Pancreas (tissue), 10 donors: ENCODE results near the gene TSPAN17. TPM values are rescaled to one million over a fixed set of nuclear protein-coding genes. Genes with fewer than 3 reads are reported as not detected.
"Not testable (repeated sequence)": the region's sequence is repeated elsewhere in the genome, so short reads cannot be mapped to it uniquely, and the experiment has no call there.

ENCODE experiments used
- ATAC-seq, 4 donors: fragments of 200-7000 bp; cut with Tn5 transposase; one replicate each; pipeline versions ENCODE4 v1.8.0 to v1.9.1; 2020; ENCODE audit warnings: mild to moderate bottlenecking in 4 of 4, moderate library complexity in 4 of 4
- DNase-seq, 6 donors: peaks; one replicate each; pipeline ENCODE4 v3.0.0-alpha.2; 2020
- FAIRE-seq: peaks from 2 replicates; lab custom pipeline; 2012; peaks lifted over from hg19 to GRCh38; lab: Jason Lieb, UNC
- H3K27ac ChIP-seq, 4 donors: fragments of 200-600 bp; sonication (generic); 1 replicate in 3 of 4; 2 replicates in 1 of 4; pipeline versions ENCODE4 v1.5.0 to v1.8.0; 2020
- H3K27me3 ChIP-seq, 4 donors: fragments of 200-600 bp; one replicate each; pipeline ENCODE4 v1.8.0; 2021
- H3K36me3 ChIP-seq, 3 donors: fragments of 200-600 bp; sonication (generic) in 1 of 3; one replicate each; pipeline versions ENCODE4 v1.5.0 to v1.8.0; 2020 to 2021
- H3K4me1 ChIP-seq, 3 donors: fragments of 200-600 bp; one replicate each; pipeline ENCODE4 v1.8.0; 2021
- H3K4me3 ChIP-seq, 4 donors: fragments of 200-600 bp; sonication (generic) in 2 of 4; one replicate each; pipeline versions ENCODE4 v1.5.0 to v1.8.0; 2020 to 2021
- H3K9me3 ChIP-seq, 4 donors: fragments of 200-600 bp; one replicate each; pipeline ENCODE4 v1.8.0; 2021
- WGBS, 2 donors: extraction: QIAGEN DNeasy Blood & Tissue Kit; methylation state at CpG; one replicate each; pipeline ENCODE4 v1.1.7; 2013; 5-methylcytosine and 5-hydroxymethylcytosine counted together
- intact Hi-C, 3 donors: fragments of 100-400 bp; cut with DNase I; formaldehyde crosslinking; loops; one replicate each; pipeline versions ENCODE4 v1.11.1 to v1.14.2; 2022
- polyA plus RNA-seq, 2 donors: library from polyadenylated mRNA; stranded (reverse); fragments of 200-250 nt; gene quantifications; one replicate each; pipeline ENCODE4 v1.2.3, GENCODE V29; 2013
- total RNA-seq, 6 donors: library from RNA; stranded (reverse); fragmentation: NEBNext Ultra II Directional in 4 of 6; extraction: Animal tissue kit (Norgen Biotek cat#: 25700) in 4 of 6; gene quantifications; one replicate each; pipeline versions ENCODE4 v1.2.1 to v1.2.4, GENCODE V29; 2021 to 2023
- TF ChIP-seq, protein P1 (sequence below), 4 donors: fragments of 200-600 bp; sonication (generic) in 3 of 4; IDR thresholded peaks; one replicate each; pipeline versions ENCODE4 v1.5.0 to v1.8.0; 2021; ENCODE audit warnings: antibody characterized with exemption in 4 of 4
- donor health status: healthy with polysubstance abuse.
- donor health status: DM: no; HTN: no; CAD: no; lungs with moderate emphysema.
- donor health status: DM: no; HTN: no; CAD: no.
- donor health status: control.
- donor health status: control.
- donor health status: Bipolar disorder and iron deficiency.
- donor health status: DM: yes; HTN: yes; CAD: no.
- donor health status: DM: no; HTN: no; CAD: no.
- donor health status: DM: no; HTN: no; CAD: no.
- donor health status: DM: yes; HTN: yes; CAD: no.

The TSPAN17 gene
- 10 to 100 TPM; 12.4 to 26.6 (median 15.3) TPM for total RNA-seq
- 10 to 100 TPM; 22.8 to 30.1 TPM for polyA plus RNA-seq

- FAIRE-seq (peak; percentile 84), ATAC-seq (peak; percentile 95 to 98 (median 96)), DNase-seq (peak; percentile 100)
- intact Hi-C loops, result no loop called here
- Histone ChIP-seq H3K27ac (peak within 1 kb of the TSS; percentile 42 to 60 (median 54)), H3K4me3 (peak within 1 kb of the TSS; percentile 55 to 74 (median 56)), H3K4me1 (peaks cover 0 to 6% (median 3%) of the 10 kb centered on the region in 3 donors), H3K36me3 (no peaks in the 10 kb centered on the region), H3K9me3 (no peaks in the 10 kb centered on the region), H3K27me3 (no peaks in the 10 kb centered on the region)
- TF ChIP-seq, protein P1, sequence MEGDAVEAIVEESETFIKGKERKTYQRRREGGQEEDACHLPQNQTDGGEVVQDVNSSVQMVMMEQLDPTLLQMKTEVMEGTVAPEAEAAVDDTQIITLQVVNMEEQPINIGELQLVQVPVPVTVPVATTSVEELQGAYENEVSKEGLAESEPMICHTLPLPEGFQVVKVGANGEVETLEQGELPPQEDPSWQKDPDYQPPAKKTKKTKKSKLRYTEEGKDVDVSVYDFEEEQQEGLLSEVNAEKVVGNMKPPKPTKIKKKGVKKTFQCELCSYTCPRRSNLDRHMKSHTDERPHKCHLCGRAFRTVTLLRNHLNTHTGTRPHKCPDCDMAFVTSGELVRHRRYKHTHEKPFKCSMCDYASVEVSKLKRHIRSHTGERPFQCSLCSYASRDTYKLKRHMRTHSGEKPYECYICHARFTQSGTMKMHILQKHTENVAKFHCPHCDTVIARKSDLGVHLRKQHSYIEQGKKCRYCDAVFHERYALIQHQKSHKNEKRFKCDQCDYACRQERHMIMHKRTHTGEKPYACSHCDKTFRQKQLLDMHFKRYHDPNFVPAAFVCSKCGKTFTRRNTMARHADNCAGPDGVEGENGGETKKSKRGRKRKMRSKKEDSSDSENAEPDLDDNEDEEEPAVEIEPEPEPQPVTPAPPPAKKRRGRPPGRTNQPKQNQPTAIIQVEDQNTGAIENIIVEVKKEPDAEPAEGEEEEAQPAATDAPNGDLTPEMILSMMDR (IDR thresholded peaks at IDR 0.05), result no peak
- whole genome bisulfite sequencing, 2 donors, result 0% methylated on average over 51 to 63 of the region's 63 CpGs
Measured at GRCh38 chr5:176647030-176647842, at the start of gene TSPAN17. Gene TSPAN17, plus strand, starts transcription at chr5:176647484. Its CDS starts 132 bp downstream, at chr5:176647616.

DNA sequence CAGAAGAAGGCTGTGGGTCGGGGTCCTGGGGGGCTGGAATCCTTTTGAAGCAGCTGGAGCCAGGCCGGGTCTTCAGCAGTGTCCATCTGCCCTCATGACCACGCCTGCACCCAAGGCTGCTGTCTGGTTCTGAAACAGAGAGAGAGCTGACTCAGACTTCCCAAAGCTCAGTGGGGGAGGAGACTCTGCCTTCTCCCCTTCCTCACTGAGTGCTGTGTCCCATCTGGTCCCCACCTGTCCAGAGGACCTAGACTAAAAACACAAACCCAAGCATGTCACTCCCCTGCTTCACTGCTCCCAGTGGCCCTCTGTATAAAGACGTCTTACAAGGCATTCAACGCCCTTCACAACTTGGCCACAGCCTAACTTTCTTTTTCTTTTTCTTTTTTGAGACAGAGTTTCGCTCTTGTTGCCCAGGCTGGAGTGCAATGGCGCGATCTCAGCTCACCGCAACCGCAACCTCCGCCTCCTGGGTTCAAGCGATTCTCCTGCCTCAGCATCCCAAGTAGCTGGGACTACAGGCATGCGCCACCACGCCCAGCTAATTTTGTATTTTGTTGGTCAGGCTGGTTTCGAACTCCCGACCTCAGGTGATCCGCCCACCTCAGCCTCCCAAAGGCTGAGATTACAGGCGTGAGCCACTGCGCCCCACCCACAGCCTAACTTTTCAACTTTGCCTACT, 47.4 kb upstream of the TSPAN17 start:
- H3K27me3 ChIP-seq, H3K4me3 ChIP-seq, H3K27ac ChIP-seq, FAIRE-seq, DNase-seq, intact Hi-C loops, H3K36me3 ChIP-seq, ATAC-seq, H3K4me1 ChIP-seq, H3K9me3 ChIP-seq: not testable (repeated sequence)
- WGBS, 2 donors, result 82 to 92% methylated on average over 18 to 19 of the region's 19 CpGs

DNA sequence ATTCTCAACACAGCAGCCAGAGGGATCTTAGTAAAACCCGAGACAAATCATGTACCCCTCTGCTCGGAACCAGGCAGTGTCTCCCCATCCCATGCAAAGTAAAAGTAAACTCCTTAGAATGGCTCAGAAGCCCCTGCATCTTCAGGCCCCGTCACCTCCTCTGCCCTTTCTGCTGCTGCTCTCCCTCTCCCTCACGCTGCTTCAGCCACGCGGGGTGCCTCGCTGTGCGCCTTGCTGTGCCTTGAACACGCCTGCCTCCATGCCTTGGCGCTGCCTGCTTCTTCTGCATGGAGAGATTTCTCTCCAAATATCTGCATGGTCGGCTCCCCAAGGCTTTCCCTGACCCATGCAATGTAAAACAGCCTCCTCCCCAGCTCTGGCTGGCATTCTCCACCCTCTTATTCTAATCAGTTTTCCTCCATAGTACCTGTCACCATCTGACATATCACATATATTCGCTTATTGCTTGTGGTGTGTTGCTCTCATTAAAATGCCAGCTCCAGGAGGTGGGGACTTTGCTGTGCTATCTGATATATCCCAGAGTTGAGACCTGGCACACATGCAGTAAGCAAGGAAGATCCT, 45.3 kb upstream of the TSPAN17 start:
- ATAC-seq, result no peak
- TF ChIP-seq, protein P1 (IDR thresholded peaks at IDR 0.05), result no peak
- intact Hi-C loops, result no loop called here
- no peaks in the 10 kb centered on the region for H3K36me3 ChIP-seq
- peak in 1 of 6 donors; percentile 16 for DNase-seq
- 58 to 63% methylated on average over 12 of the region's 12 CpGs for WGBS, 2 donors
- FAIRE-seq, result no peak
- no peak overlapping the region for H3K4me3 ChIP-seq
- H3K27ac ChIP-seq, result no peak overlapping the region
- H3K27me3 ChIP-seq, result no peaks in the 10 kb centered on the region
- no peaks in the 10 kb centered on the region for H3K4me1 ChIP-seq
- H3K9me3 ChIP-seq, result no peaks in the 10 kb centered on the region

DNA sequence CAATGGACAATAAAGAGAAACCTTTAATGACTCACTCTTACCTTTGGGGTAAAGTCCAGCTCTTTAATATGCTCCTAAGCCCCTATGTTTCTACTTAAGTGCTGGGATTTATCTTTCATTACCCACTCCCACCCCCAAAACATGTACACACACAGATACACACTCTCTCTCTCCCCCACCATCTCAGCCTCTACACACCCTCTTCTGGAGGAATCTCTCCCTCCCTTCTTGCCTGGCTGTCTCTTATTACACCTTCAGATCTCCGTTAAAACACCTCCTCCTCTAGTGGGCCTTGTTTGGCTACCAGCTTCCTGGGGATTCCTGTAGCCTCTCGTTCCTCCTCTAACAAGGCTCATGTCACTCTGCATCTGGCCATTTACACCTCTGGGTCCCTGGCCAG, 44.2 kb upstream of the TSPAN17 start:
- Histone ChIP-seq H3K27me3 (no peaks in the 10 kb centered on the region), H3K36me3 (no peaks in the 10 kb centered on the region), H3K27ac (no peak overlapping the region), H3K4me1 (no peaks in the 10 kb centered on the region), H3K9me3 (no peaks in the 10 kb centered on the region), H3K4me3 (no peak overlapping the region)
- no peak for ATAC-seq
- intact Hi-C loops, result no loop called here
- FAIRE-seq, result no peak
- 21 to 22% methylated on average over 2 of the region's 2 CpGs for WGBS, 2 donors
- DNase-seq, result no peak
- TF ChIP-seq, protein P1 (IDR thresholded peaks at IDR 0.05), result no peak

DNA sequence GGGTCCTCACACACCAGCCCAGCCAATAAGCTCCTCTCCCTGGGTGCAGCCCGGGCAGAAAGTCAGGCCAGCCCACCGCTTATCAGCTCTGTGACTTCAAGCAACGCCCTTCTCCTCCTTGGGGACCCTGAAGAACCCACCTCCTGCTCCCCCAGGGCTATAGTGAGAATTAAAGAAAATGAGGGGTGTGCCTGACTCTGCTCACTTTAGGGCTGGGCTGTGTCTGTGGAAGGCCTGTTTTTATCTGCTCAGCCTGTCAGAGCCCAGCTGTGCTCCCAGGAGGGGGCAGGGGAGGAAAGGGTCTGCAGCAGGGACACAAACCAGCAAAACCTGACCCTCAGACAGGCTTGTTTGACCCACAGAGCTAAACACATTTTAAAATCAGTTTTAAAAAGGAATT, 41.3 kb upstream of the TSPAN17 start:
- intact Hi-C loops, result no loop called here
- DNase-seq (peak in 1 of 6 donors; percentile 29), FAIRE-seq (no peak), ATAC-seq (no peak)
- no peaks in the 10 kb centered on the region for H3K27me3 ChIP-seq
- H3K4me3 ChIP-seq, result no peak overlapping the region
- TF ChIP-seq, protein P1 (IDR thresholded peaks at IDR 0.05), result no peak
- H3K4me1 ChIP-seq, result no peaks in the 10 kb centered on the region
- no peak overlapping the region for H3K27ac ChIP-seq
- H3K36me3 ChIP-seq, result no peaks in the 10 kb centered on the region
- WGBS, 2 donors, result 69 to 77% methylated on average over 3 of the region's 3 CpGs
- no peaks in the 10 kb centered on the region for H3K9me3 ChIP-seq
